Colonic mucosa (tissue), 4 donors: ENCODE measurements around the gene CROCC2. TPM values are rescaled to one million over a fixed set of nuclear protein-coding genes. Genes with fewer than 3 reads are reported as not detected.

ENCODE experiments used
- DNase-seq: peaks from one replicate; pipeline ENCODE4 v3.0.0-alpha.2; 2020
- H3K27ac ChIP-seq: fragments of 200-600 bp; one replicate; pipeline ENCODE4 v1.8.0; 2021
- H3K27me3 ChIP-seq: fragments of 200-600 bp; one replicate; pipeline ENCODE4 v1.8.0; 2021
- H3K36me3 ChIP-seq: fragments of 200-600 bp; one replicate; pipeline ENCODE4 v1.8.0; 2021
- H3K4me1 ChIP-seq: fragments of 200-600 bp; one replicate; pipeline ENCODE4 v1.8.0; 2021; ENCODE audit warnings: mild to moderate bottlenecking
- H3K4me3 ChIP-seq: fragments of 200-600 bp; one replicate; pipeline ENCODE4 v1.8.0; 2021
- H3K9ac ChIP-seq, 2 donors: one replicate each; pipeline ENCODE4 v1.7.0; 2013; ENCODE audit warnings: control low read depth in 2 of 2, low read depth in 2 of 2, low read length in 2 of 2
- H3K9me3 ChIP-seq: fragments of 200-600 bp; one replicate; pipeline ENCODE4 v1.8.0; 2021
- CTCF ChIP-seq: fragments of 200-600 bp; IDR thresholded peaks from one replicate; pipeline ENCODE4 v1.8.0; 2022; ENCODE audit warnings: antibody characterized with exemption, mild to moderate bottlenecking
- intact Hi-C: fragments of 100-400 bp; cut with DNase I; formaldehyde crosslinking; loops from one replicate; pipeline ENCODE4 v1.14.1; 2022
- total RNA-seq, 2 donors: library from RNA; stranded (reverse); fragmentation: NEBNext Ultra II Directional in 1 of 2; extraction: Animal tissue kit (Norgen Biotek cat#: 25700) in 1 of 2; gene quantifications; one replicate each; pipeline ENCODE4 v1.2.1, GENCODE V29; 2021
- donor health status: healthy.
- donor health status: DM: no; HTN: no; CAD: no.
- donor health status: DM: no; HTN: no; CAD: no.

The CROCC2 gene
- total RNA-seq, 2 donors from 2014 or later, result 0.05 TPM; not detected in 1

GRCh38 chr2:241001413-241002274 is 95.5 kb downstream of the CROCC2 start:
- no peaks in the 10 kb centered on the region for H3K36me3 ChIP-seq
- no peak for DNase-seq
- intact Hi-C loops, result no loop called here
- H3K9me3 ChIP-seq, result no peaks in the 10 kb centered on the region
- H3K4me3 ChIP-seq, result no peak overlapping the region
- TF ChIP-seq CTCF, result no peak
- H3K27me3 ChIP-seq, result no peaks in the 10 kb centered on the region
- H3K9ac ChIP-seq, result no peak overlapping the region
- H3K27ac ChIP-seq, result no peak overlapping the region
- no peaks in the 10 kb centered on the region for H3K4me1 ChIP-seq

DNA sequence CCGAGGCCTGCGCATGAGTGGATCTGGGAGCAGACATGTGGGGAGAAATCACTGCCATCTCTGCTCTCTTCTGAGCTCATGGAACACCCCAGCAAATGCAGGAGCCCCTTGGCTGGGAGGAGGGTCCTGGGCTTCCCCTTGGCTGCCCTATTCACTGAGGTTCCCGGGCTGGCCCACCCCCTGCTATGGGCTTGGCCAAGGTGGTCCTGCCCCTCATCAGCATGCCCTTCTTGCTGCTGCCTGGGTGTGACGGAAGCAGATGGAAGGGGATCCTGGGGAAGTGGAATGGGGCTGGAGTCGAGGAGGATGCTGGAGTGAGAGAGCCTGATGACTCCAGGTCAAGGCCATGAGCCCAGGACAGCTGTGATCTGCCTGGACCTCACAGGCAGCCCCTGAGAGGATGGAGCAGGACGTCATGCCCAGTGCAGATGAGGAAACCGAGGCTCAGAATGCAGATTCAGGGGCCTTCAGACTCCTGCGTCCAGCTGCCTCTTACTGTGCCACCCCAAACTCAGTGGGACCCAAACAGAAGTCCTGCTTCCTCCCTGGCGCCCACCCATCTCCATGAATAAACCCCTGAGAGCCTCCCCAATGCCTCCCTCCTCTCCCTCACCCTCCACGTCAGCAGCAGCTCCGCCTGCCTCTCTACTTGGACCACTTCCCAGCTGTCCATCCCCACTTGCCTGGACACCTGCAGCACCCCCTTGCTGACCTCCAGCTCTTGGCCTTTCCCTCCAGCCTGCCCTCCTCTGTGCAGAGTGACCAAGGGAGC is 96.3 kb downstream of the CROCC2 start:
- H3K36me3 ChIP-seq, result no peaks in the 10 kb centered on the region
- H3K27ac ChIP-seq, result no peak overlapping the region
- intact Hi-C loops, result no loop called here
- DNase-seq, result peak; percentile 16
- H3K4me1 ChIP-seq, result no peaks in the 10 kb centered on the region
- no peak overlapping the region for H3K4me3 ChIP-seq
- H3K9ac ChIP-seq, result no peak overlapping the region
- no peak for TF ChIP-seq CTCF
- H3K9me3 ChIP-seq, result no peaks in the 10 kb centered on the region
- no peaks in the 10 kb centered on the region for H3K27me3 ChIP-seq

DNA sequence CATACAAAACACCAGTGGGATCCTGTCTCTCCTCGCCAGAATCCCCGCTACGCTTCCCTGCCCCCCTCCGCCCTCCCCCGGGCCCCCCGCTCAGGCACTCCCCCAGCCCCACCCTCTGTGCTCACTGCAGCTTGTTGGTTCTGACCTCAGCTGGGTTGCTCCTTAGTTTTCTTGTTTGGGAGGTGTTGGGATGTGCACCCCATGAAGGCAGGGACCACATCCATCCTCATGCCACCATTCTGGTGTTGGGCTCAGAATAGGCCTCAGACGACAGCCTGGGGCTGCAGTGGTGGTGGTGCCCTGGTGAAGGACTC is 96.9 kb downstream of the CROCC2 start:
- no peak for DNase-seq
- Histone ChIP-seq H3K27me3 (no peaks in the 10 kb centered on the region), H3K4me1 (no peaks in the 10 kb centered on the region), H3K9me3 (no peaks in the 10 kb centered on the region), H3K4me3 (no peak overlapping the region), H3K9ac (no peak overlapping the region), H3K27ac (no peak overlapping the region), H3K36me3 (no peaks in the 10 kb centered on the region)
- intact Hi-C loops, result no loop called here
- TF ChIP-seq CTCF, result no peak

DNA sequence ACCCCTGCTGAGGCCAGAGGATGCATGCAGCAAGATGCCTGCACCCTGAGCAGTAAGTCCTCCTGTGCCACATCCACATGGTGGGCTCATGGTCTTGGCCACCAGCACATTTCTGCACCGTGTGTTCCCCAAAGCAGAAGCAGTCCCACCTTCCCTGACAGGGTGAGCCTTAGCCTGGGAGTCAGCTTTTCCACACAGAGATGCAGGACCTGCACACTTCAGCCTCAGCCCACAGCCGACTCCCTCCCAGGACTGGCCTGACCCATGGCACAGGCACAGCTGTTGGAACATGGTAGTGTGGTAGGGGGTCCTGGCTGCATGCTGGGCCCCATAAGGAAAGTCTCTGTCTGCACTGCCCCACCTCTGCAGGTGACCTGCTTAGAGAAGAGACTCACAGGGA is 97.2 kb downstream of the CROCC2 start:
- Histone ChIP-seq H3K4me3 (no peak overlapping the region), H3K27ac (no peak overlapping the region), H3K27me3 (no peaks in the 10 kb centered on the region), H3K36me3 (no peaks in the 10 kb centered on the region), H3K4me1 (no peaks in the 10 kb centered on the region), H3K9me3 (no peaks in the 10 kb centered on the region), H3K9ac (no peak overlapping the region)
- TF ChIP-seq CTCF, result no peak
- DNase-seq, result no peak
- intact Hi-C loops, result no loop called here

DNA sequence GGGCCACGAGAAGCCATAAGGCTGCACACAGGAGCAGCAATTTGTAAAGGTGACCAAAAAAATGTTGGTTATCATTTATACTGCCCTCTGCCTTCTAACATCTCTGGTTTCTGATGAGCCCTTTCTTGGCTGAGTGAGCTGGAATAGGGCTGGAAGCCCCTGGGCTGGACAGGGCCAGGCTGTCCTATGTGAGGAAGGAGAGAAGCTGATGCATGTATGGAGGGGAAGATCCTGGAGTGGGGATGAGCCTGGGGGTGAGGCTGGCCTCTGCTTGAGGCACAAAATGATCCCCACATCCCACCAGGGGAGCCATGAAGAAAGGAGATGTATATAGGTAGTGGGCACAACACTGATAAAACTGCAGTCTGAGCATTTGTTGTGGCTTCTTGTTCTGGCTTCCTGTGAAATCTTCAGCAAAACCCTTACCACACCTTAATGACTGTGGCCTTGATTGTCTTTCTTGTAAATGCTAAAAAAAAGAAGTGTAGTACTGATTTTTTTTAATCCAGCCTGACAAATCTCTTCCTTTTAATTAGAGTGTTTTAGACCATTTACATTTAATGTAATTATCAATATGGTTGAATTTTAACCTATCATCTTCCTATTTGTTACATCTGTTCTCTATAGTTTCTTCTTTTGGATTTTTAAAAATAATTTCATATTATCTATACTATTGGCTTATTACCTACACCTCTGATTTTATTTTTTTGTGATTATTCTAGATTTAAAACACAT is 97.9 kb downstream of the CROCC2 start:
- Histone ChIP-seq H3K4me3 (no peak overlapping the region), H3K27ac (no peak overlapping the region), H3K9me3 (no peaks in the 10 kb centered on the region), H3K27me3 (no peaks in the 10 kb centered on the region), H3K36me3 (no peaks in the 10 kb centered on the region), H3K9ac (no peak overlapping the region), H3K4me1 (no peaks in the 10 kb centered on the region)
- intact Hi-C loops, result no loop called here
- TF ChIP-seq CTCF, result no peak
- no peak for DNase-seq
